K562 (cell line): ENCODE measurements around the gene CD99L2. TPM values are rescaled to one million over a fixed set of nuclear protein-coding genes. Genes with fewer than 3 reads are reported as not detected.
A peak's percentile ranks its signal among the peaks of the same experiment; 100 is the strongest.
"Not testable (repeated sequence)": the region's sequence is repeated elsewhere in the genome, so short reads cannot be mapped to it uniquely, and the experiment has no call there.

Experiments used
- ATAC-seq: fragments of 200-7000 bp; cut with Tn5 transposase; 3 replicates; pipeline ENCODE4 v1.9.1; 2020; ENCODE audit warnings: moderate library complexity
- BruUV-seq: library from RNA; stranded (reverse); fragments of 400-500 nt; replicated peaks from 2 replicates; lab custom pipeline; 2021; lab: Mats Ljungman, UMichigan
- CTCF ChIA-PET: fragments of 300-600 bp; formaldehyde crosslinking; extraction: SDS; loops from one replicate; lab custom pipeline; 2021; ENCODE audit warnings: low intra/inter-chr PET ratio; lab: Yijun Ruan, JAX
- POLR2A ChIA-PET: fragments of 300-600, 350-650 bp; sonication (Branson Sonifier 250); formaldehyde crosslinking; extraction: SDS; loops from one replicate; lab custom pipeline; 2021; ENCODE audit warnings: antibody characterized with exemption, inconsistent platforms; lab: Yijun Ruan, JAX
- DNase-seq, 4 experiments: peaks; one replicate each; pipeline versions ENCODE4 v3.0.0 to v3.0.0-alpha.2; 2011 to 2018; ENCODE audit warnings: low spot score in 3 of 4, mixed read lengths in 3 of 4; ENCODE audit errors: extremely low read depth in 1 of 4
- FAIRE-seq: peaks from 2 replicates; lab custom pipeline; 2011; peaks lifted over from hg19 to GRCh38; lab: Jason Lieb, UNC
- H2AFZ ChIP-seq: 2 replicates; pipeline ENCODE4 v1.6.0; 2011; ENCODE audit warnings: low read depth, low read length, control low read depth, inconsistent platforms
- H3K27ac ChIP-seq: fragments of 200-600 bp; 3 replicates; pipeline ENCODE4 v1.8.0; 2011; ENCODE audit warnings: low read depth, mild to moderate bottlenecking, control low read depth, inconsistent platforms, low read length, moderate library complexity, mixed read lengths; ENCODE audit errors: extremely low read depth
- H3K27me3 ChIP-seq, 2 experiments: fragments of 300-600 bp in 1 of 2; 2 replicates in 1 of 2; 3 replicates in 1 of 2; pipeline versions ENCODE4 v1.6.0 to v1.8.0; 2011; ENCODE audit warnings: inconsistent platforms in 2 of 2, low read length in 2 of 2, mild to moderate bottlenecking in 1 of 2, mixed read lengths in 1 of 2, moderate library complexity in 1 of 2; ENCODE audit not compliant: control insufficient read depth in 2 of 2, insufficient read depth in 2 of 2
- H3K36me3 ChIP-seq: fragments of 300-600 bp; 3 replicates; pipeline ENCODE4 v1.8.0; 2011; ENCODE audit warnings: mild to moderate bottlenecking, low read length, inconsistent platforms; ENCODE audit not compliant: control insufficient read depth, insufficient read depth
- H3K4me1 ChIP-seq, 2 experiments: fragments of 200-600 bp in 1 of 2; replicated peaks in 1 of 2; 2 replicates in 1 of 2; 3 replicates in 1 of 2; pipeline versions ENCODE4 v1.5.1 to v1.8.0; 2011; ENCODE audit warnings: inconsistent platforms in 2 of 2, low read length in 2 of 2, mild to moderate bottlenecking in 1 of 2, mixed read lengths in 1 of 2, moderate library complexity in 1 of 2; ENCODE audit not compliant: control insufficient read depth in 2 of 2, insufficient read depth in 2 of 2
- H3K4me2 ChIP-seq: 2 replicates; pipeline ENCODE4 v1.6.1; 2011; ENCODE audit warnings: low read length, control low read depth, inconsistent platforms, mixed read lengths; ENCODE audit not compliant: insufficient read depth
- H3K4me3 ChIP-seq: fragments of 200-600 bp; sonication (generic), shearing (Covaris generic); 2 replicates; pipeline ENCODE4 v1.5.1; 2016; ENCODE audit warnings: control low read depth, inconsistent platforms
- H3K79me2 ChIP-seq: fragments of 200-600 bp; 3 replicates; pipeline ENCODE4 v1.8.0; 2011; ENCODE audit warnings: low read length, inconsistent platforms; ENCODE audit not compliant: control insufficient read depth, insufficient read depth
- H3K9ac ChIP-seq, 2 experiments: 2 replicates each; pipeline versions ENCODE4 v1.6.0 to v1.6.1; 2011; ENCODE audit warnings: low read depth in 2 of 2, low read length in 2 of 2, control low read depth in 1 of 2, inconsistent platforms in 1 of 2, mild to moderate bottlenecking in 1 of 2, mixed read lengths in 1 of 2; ENCODE audit not compliant: insufficient read depth in 1 of 2
- H3K9me1 ChIP-seq: one replicate; pipeline ENCODE4 v1.6.0; 2011; ENCODE audit warnings: inconsistent platforms, mild to moderate bottlenecking, low read length, moderate library complexity; ENCODE audit not compliant: control insufficient read depth, insufficient read depth
- H3K9me3 ChIP-seq: replicated peaks from 2 replicates; pipeline ENCODE4 v1.5.1; 2011; ENCODE audit warnings: low read depth, low read length, inconsistent platforms; ENCODE audit not compliant: control insufficient read depth, insufficient read depth
- H4K20me1 ChIP-seq: replicated peaks from 2 replicates; pipeline ENCODE4 v1.6.1; 2011; ENCODE audit warnings: low read length, inconsistent platforms, mixed read lengths; ENCODE audit not compliant: control insufficient read depth, insufficient read depth
- GABPA ChIP-seq: fragments of 200-800 bp; sonication (Bioruptor generic); conservative IDR thresholded peaks from 2 replicates; pipeline ENCODE4 v1.6.1; 2016; ENCODE audit warnings: low read depth, missing genetic modification characterization, missing compliant biosample characterization
- MYNN ChIP-seq, 2 experiments: sonication (generic); formaldehyde crosslinking in 1 of 2; IDR thresholded peaks; 2 replicates each; pipeline versions ENCODE4 v1.5.0 to v1.6.1; 2016 to 2020; ENCODE audit warnings: antibody characterized with exemption in 1 of 2, missing genetic modification reagents in 1 of 2
- ZC3H8 ChIP-seq: fragments of 450-650 bp; IDR thresholded peaks from 2 replicates; pipeline ENCODE4 v1.6.1; 2017
- ZNF512 ChIP-seq: IDR thresholded peaks from 2 replicates; pipeline ENCODE4 v1.6.1; 2016; ENCODE audit warnings: missing genetic modification characterization, missing compliant biosample characterization
- WGBS: fragments of 100-300 bp; shearing (Covaris generic); methylation state at CpG from one replicate; pipeline ENCODE4 v1.1.6; 2016; ENCODE audit warnings: low coverage, mixed read lengths; ENCODE audit not compliant: insufficient coverage; ENCODE audit errors: missing lambda C conversion rate; 5-methylcytosine and 5-hydroxymethylcytosine counted together
- in situ Hi-C: fragments of 300-500 bp; cut with MboI; formaldehyde crosslinking; loops from 4 replicates; pipeline ENCODE4 v1.15.0; 2018; ENCODE audit warnings: inconsistent platforms, mixed read lengths
- intact Hi-C: fragments of 100-400 bp; cut with micrococcal nuclease; formaldehyde crosslinking; loops from 2 replicates; pipeline ENCODE4 v1.14.2; 2022
- polyA plus RNA-seq, 8 experiments: library from polyadenylated mRNA; depleted of rRNA in 4 of 8; stranded (reverse) in 5 of 8; unstranded in 3 of 8; fragments of >200 nt; fragmentation: Nextera tagmentation in 2 of 8; fragmentation: Illumina TruSeq in 1 of 8; extraction: Ambion mirVana in 2 of 8; extraction: Trizol in 1 of 8; gene quantifications; 2 replicates each; pipeline versions ENCODE4 v1.2.1 to v1.2.3, GENCODE V29; 2011 to 2014; ENCODE audit warnings: inconsistent platforms in 1 of 8, missing spikeins in 1 of 8
- total RNA-seq, 7 experiments: library from RNA; depleted of rRNA in 6 of 7; stranded (reverse); fragments of >200 nt in 6 of 7; fragmentation: Illumina TruSeq in 2 of 7; extraction: Trizol in 2 of 7; gene quantifications; 2 replicates each; pipeline versions ENCODE4 v1.2.1 to v1.2.3, GENCODE V29; 2011 to 2021; ENCODE audit warnings: low replicate concordance in 1 of 7

CD99L2 gene
- total and polyA plus RNA-seq, 9 of the 15 experiments (the other 6 are each of a cell fraction or from before 2014, with no cell fraction given), result 0.76 to 19.0 (median 11.9) TPM

DNA sequence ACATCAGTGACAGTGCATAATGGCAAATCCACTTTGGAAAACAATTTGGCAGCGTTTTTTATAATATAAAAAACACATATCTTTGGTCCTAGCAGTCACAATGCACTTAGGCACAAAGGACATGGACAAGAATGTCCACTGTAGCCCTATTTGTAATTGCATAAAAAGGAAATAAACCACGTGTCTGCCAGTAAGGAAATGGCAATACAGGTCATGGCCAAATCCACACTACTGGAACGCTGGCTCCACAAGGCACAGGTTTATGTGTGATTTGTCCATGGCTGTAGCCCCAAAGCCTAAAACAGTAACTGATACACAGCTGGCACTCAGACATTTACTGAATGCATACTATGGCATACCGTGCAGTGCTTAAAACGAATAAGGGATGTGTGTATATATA, 69.7 kb downstream of the CD99L2 start:
- no TSS peak for BruUV-seq

GRCh38 chrX:150824352-150824751, 74.1 kb downstream of the CD99L2 start:
- H3K9ac ChIP-seq, in situ Hi-C loops, H3K36me3 ChIP-seq, H3K4me3 ChIP-seq, FAIRE-seq, ATAC-seq, H3K27ac ChIP-seq, CTCF ChIA-PET, H3K9me3 ChIP-seq, H3K9me1 ChIP-seq, H3K27me3 ChIP-seq, H3K79me2 ChIP-seq, intact Hi-C loops, DNase-seq, POLR2A ChIA-PET, H3K4me1 ChIP-seq, H3K4me2 ChIP-seq, BruUV-seq, H2AFZ ChIP-seq, H4K20me1 ChIP-seq: not testable (repeated sequence)
- TF ChIP-seq ZNF512 (tag), result peak; percentile 92

More for the DNA sequence above, 69.7 kb downstream of the CD99L2 start:
- 26% methylated on average over 5 of the region's 5 CpGs for WGBS
- Histone ChIP-seq H3K79me2 (no peaks in the 10 kb centered on the region), H3K4me1 (no peaks in the 10 kb centered on the region; a peak in 1 of 5 replicates), H3K9me3 (0 out of 2 replicates have a peak, but pooled peaks cover 2% of the 10 kb centered on the region), H3K36me3 (no peaks in the 10 kb centered on the region), H2AFZ (no peak overlapping the region), H3K4me3 (no peak overlapping the region), H3K27ac (no peak overlapping the region), H4K20me1 (no peaks in the 10 kb centered on the region), H3K9ac (no peak overlapping the region), H3K27me3 (no peaks in the 10 kb centered on the region), H3K9me1 (no peaks in the 10 kb centered on the region), H3K4me2 (no peak overlapping the region)
- in situ Hi-C loops, result no loop called here
- POLR2A ChIA-PET, result no interaction called here
- no peak for TF ChIP-seq MYNN (IDR thresholded peaks at IDR 0.05)
- TF ChIP-seq MYNN (CRISPR knock-in tag; IDR thresholded peaks at IDR 0.05), result no peak
- no peak for TF ChIP-seq GABPA (tag)
- no peak for TF ChIP-seq ZC3H8
- intact Hi-C loops, result no loop called here
- ATAC-seq, result no peak
- CTCF ChIA-PET, result no interaction called here
- FAIRE-seq, result no peak
- no peak for DNase-seq

DNA sequence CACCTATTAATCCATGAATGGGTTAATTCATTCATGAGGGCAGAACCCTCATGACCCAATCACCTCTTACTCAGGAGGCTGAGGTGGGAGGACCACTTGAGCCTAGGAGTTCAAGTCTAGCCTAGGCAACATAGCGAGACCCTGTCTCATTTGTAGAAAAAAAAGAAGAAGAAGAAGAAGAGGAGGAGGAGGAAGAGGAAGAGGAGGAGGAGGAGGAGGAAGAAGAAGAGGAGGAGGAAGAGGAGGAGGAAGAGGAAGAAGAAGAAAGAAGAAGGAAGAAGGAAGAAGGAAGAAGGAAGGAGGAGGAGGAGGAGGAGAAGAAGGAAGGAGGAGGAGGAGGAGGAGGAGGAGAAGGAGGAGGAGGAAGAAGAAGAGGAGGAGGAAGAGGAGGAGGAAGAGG, 74.6 kb downstream of the CD99L2 start:
- H3K4me1 ChIP-seq, H3K27ac ChIP-seq, H3K79me2 ChIP-seq, H2AFZ ChIP-seq, H3K9me3 ChIP-seq, BruUV-seq, H3K4me2 ChIP-seq, ATAC-seq, in situ Hi-C loops, intact Hi-C loops, DNase-seq, FAIRE-seq, H3K4me3 ChIP-seq, H3K27me3 ChIP-seq, H3K9me1 ChIP-seq, H4K20me1 ChIP-seq, H3K36me3 ChIP-seq, POLR2A ChIA-PET, CTCF ChIA-PET, H3K9ac ChIP-seq: not testable (repeated sequence)
- WGBS, result no CpG with 5 or more reads among the region's 1 CpG
